ENCODE measurements around the gene MACROD2.

GRCh38 chr20:15887387-15887786 lies 1892.1 kb downstream of the MACROD2 start:
- no peak for TF ChIP-seq CTCF (IDR thresholded peaks at IDR 0.05)
- TF ChIP-seq EP300 (IDR thresholded peaks at IDR 0.05) = no peak
- no peak for TF ChIP-seq POLR2A (IDR thresholded peaks at IDR 0.05)

Data from suprapubic skin (tissue), 3 donors.